Hepatocyte (in vitro differentiated cells): ENCODE results near the gene MAGI1.

Experiments used
- CTCF ChIP-seq: fragments of 200-600 bp; sonication (generic); IDR thresholded peaks from 2 replicates; pipeline ENCODE4 v1.5.1; 2016; ENCODE audit warnings: antibody characterized with exemption, mild to moderate bottlenecking; ENCODE audit not compliant: poor library complexity
- EZH2 ChIP-seq: fragments of 200-600 bp; sonication (generic); IDR thresholded peaks from 2 replicates; pipeline ENCODE4 v1.6.1; 2016; ENCODE audit warnings: antibody characterized with exemption, mild to moderate bottlenecking, borderline replicate concordance

- TF ChIP-seq CTCF (no peak), EZH2 (no peak)
Observed at GRCh38 chr3:65742914-65743313, 295.8 kb downstream of the MAGI1 start.
